GM12878 (cell line): ENCODE data around the gene UNC119. TPM values are rescaled to one million over a fixed set of nuclear protein-coding genes. Genes with fewer than 3 reads are reported as not detected.

Experiments
- ATAC-seq: fragments of 200-7000 bp; cut with Tn5 transposase; 3 replicates; pipeline ENCODE4 v1.9.1; 2020; ENCODE audit warnings: mild to moderate bottlenecking, moderate library complexity
- BruUV-seq: library from RNA; stranded (reverse); fragments of 400-500 nt; replicated peaks from 2 replicates; lab custom pipeline; 2021; lab: Mats Ljungman, UMichigan
- CTCF ChIA-PET: fragments of 300-600 bp; sonication (Branson Sonifier 250); formaldehyde crosslinking; extraction: SDS; loops from one replicate; lab custom pipeline; 2021; ENCODE audit warnings: inconsistent platforms; lab: Yijun Ruan, JAX
- POLR2A ChIA-PET: fragments of 350-600 bp; formaldehyde crosslinking; extraction: SDS; loops from one replicate; lab custom pipeline; 2021; ENCODE audit warnings: inconsistent platforms; lab: Charles Lee
- RAD21 ChIA-PET: fragments of 300-600 bp; sonication (Branson Sonifier 250); formaldehyde crosslinking; loops from one replicate; lab custom pipeline; 2023; ENCODE audit warnings: antibody characterized with exemption; ENCODE audit not compliant: unreplicated experiment; lab: Charles Lee
- SMC1A ChIA-PET: fragments of 300-600 bp; sonication (Branson Sonifier 250); formaldehyde crosslinking; loops from one replicate; lab custom pipeline; 2023; ENCODE audit not compliant: unreplicated experiment, uncharacterized antibody; lab: Charles Lee
- DNase-seq: peaks from one replicate; pipeline ENCODE4 v3.0.0-alpha.2; 2011; ENCODE audit warnings: low read depth, low spot score
- FAIRE-seq: peaks from 3 replicates; lab custom pipeline; 2011; peaks lifted over from hg19 to GRCh38; lab: Jason Lieb, UNC
- H2AFZ ChIP-seq: 2 replicates; pipeline ENCODE4 v1.6.0; 2011; ENCODE audit warnings: low read depth, low read length, control low read depth; ENCODE audit not compliant: control insufficient read depth
- H3K27ac ChIP-seq: 2 replicates; pipeline ENCODE4 v1.5.1; 2011; ENCODE audit warnings: control low read depth; ENCODE audit not compliant: control insufficient read depth, insufficient read depth
- H3K27me3 ChIP-seq, 2 experiments: replicated peaks in 1 of 2; 2 replicates each; pipeline versions ENCODE4 v1.6.0 to v1.6.1; 2011; ENCODE audit warnings: low read length in 1 of 2; ENCODE audit not compliant: control insufficient read depth in 2 of 2, insufficient read depth in 2 of 2
- H3K36me3 ChIP-seq, 2 experiments: 2 replicates each; pipeline ENCODE4 v1.5.1; 2011; ENCODE audit warnings: low read length in 1 of 2; ENCODE audit not compliant: control insufficient read depth in 2 of 2, insufficient read depth in 2 of 2
- H3K4me1 ChIP-seq: 2 replicates; pipeline ENCODE4 v1.6.1; 2011; ENCODE audit warnings: mild to moderate bottlenecking, low read length, moderate library complexity, mixed read lengths; ENCODE audit not compliant: control insufficient read depth, insufficient read depth
- H3K4me2 ChIP-seq: 2 replicates; pipeline ENCODE4 v1.6.0; 2011; ENCODE audit warnings: control low read depth; ENCODE audit not compliant: control insufficient read depth, insufficient read depth
- H3K4me3 ChIP-seq: fragments of 200-600 bp; sonication (generic); 2 replicates; pipeline ENCODE4 v1.5.1; 2016
- H3K79me2 ChIP-seq: 2 replicates; pipeline ENCODE4 v1.6.0; 2011; ENCODE audit warnings: low read length; ENCODE audit not compliant: control insufficient read depth, insufficient read depth
- H3K9ac ChIP-seq: 2 replicates; pipeline ENCODE4 v1.8.0; 2011; ENCODE audit warnings: low read length, control low read depth, mixed read lengths; ENCODE audit not compliant: control insufficient read depth, insufficient read depth
- H3K9me3 ChIP-seq: replicated peaks from 3 replicates; pipeline ENCODE4 v1.5.1; 2011; ENCODE audit warnings: mild to moderate bottlenecking, low read length; ENCODE audit not compliant: control insufficient read depth, insufficient read depth
- H4K20me1 ChIP-seq: 2 replicates; pipeline ENCODE4 v1.6.0; 2011; ENCODE audit not compliant: control insufficient read depth, insufficient read depth
- BRCA1 ChIP-seq: IDR thresholded peaks from 2 replicates; pipeline ENCODE4 v1.6.1; 2011; ENCODE audit warnings: low read depth, low read length, improper control_type of control experiment
- CTCF ChIP-seq, 3 experiments: IDR thresholded peaks in 2 of 3; conservative IDR thresholded peaks in 1 of 3; 2 replicates each; pipeline ENCODE4 v1.5.1; 2011; ENCODE audit warnings: low read depth in 3 of 3, low read length in 3 of 3, mild to moderate bottlenecking in 3 of 3, control low read depth in 2 of 3, moderate library complexity in 2 of 3, inconsistent platforms in 1 of 3, mixed read lengths in 1 of 3; ENCODE audit not compliant: control insufficient read depth in 2 of 3, insufficient read depth in 1 of 3; ENCODE audit errors: extremely low read depth in 1 of 3
- DPF2 ChIP-seq: fragments of 450-650 bp; IDR thresholded peaks from 2 replicates; pipeline ENCODE4 v1.6.1; 2017; ENCODE audit warnings: mild to moderate bottlenecking
- EED ChIP-seq: sonication (generic); IDR thresholded peaks from 2 replicates; pipeline ENCODE4 v1.6.1; 2016; ENCODE audit warnings: antibody characterized with exemption, low read depth
- ESRRA ChIP-seq: IDR thresholded peaks from 2 replicates; pipeline ENCODE4 v1.6.1; 2012; ENCODE audit warnings: mild to moderate bottlenecking, low read length, improper control_type of control experiment
- KLF5 ChIP-seq: fragments of 450-650 bp; IDR thresholded peaks from 2 replicates; pipeline ENCODE4 v1.6.1; 2014; ENCODE audit warnings: mild to moderate bottlenecking; ENCODE audit not compliant: partially characterized antibody
- LARP7 ChIP-seq: fragments of 450-650 bp; IDR thresholded peaks from 2 replicates; pipeline ENCODE4 v1.6.1; 2017; ENCODE audit warnings: mild to moderate bottlenecking
- MTA3 ChIP-seq: IDR thresholded peaks from 2 replicates; pipeline ENCODE4 v1.6.1; 2012; ENCODE audit warnings: low read length, inconsistent platforms, borderline replicate concordance
- MYC ChIP-seq: IDR thresholded peaks from 2 replicates; pipeline ENCODE4 v1.6.1; 2011; ENCODE audit warnings: mild to moderate bottlenecking, low read length, moderate library complexity, inconsistent platforms; ENCODE audit not compliant: insufficient read depth, insufficient replicate concordance, insufficient read length, severe bottlenecking
- NR2F1 ChIP-seq: fragments of 450-650 bp; conservative IDR thresholded peaks from 2 replicates; pipeline ENCODE4 v1.6.1; 2017; ENCODE audit warnings: mild to moderate bottlenecking
- RELA ChIP-seq: fragments of 450-650 bp; IDR thresholded peaks from 2 replicates; pipeline ENCODE4 v1.8.0; 2014; ENCODE audit warnings: borderline replicate concordance; ENCODE audit not compliant: partially characterized antibody
- SIN3A ChIP-seq: IDR thresholded peaks from 2 replicates; pipeline ENCODE4 v1.6.1; 2012; ENCODE audit warnings: low read depth, low read length, improper control_type of control experiment
- SIX5 ChIP-seq: IDR thresholded peaks from 2 replicates; pipeline ENCODE4 v1.6.1; 2011; ENCODE audit warnings: mild to moderate bottlenecking, low read depth, low read length, moderate library complexity; ENCODE audit not compliant: severe bottlenecking
- SMAD1 ChIP-seq: fragments of 450-650 bp; IDR thresholded peaks from 2 replicates; pipeline ENCODE4 v1.6.1; 2018; ENCODE audit warnings: mild to moderate bottlenecking, low read depth; ENCODE audit not compliant: partially characterized antibody
- STAT3 ChIP-seq: IDR thresholded peaks from 2 replicates; pipeline ENCODE4 v1.6.1; 2011; ENCODE audit warnings: low read depth, low read length, improper control_type of control experiment
- TCF12 ChIP-seq: IDR thresholded peaks from 2 replicates; pipeline ENCODE4 v1.6.1; 2011; ENCODE audit warnings: low read depth, mild to moderate bottlenecking, low read length
- TCF3 ChIP-seq: IDR thresholded peaks from 2 replicates; pipeline ENCODE4 v1.6.1; 2012; ENCODE audit warnings: low read depth, mild to moderate bottlenecking, low read length, borderline replicate concordance; ENCODE audit not compliant: insufficient read depth
- YY1 ChIP-seq: IDR thresholded peaks from 2 replicates; pipeline ENCODE4 v1.6.1; 2011; ENCODE audit warnings: low read depth, mild to moderate bottlenecking, low read length
- ZNF217 ChIP-seq: fragments of 450-650 bp; IDR thresholded peaks from 2 replicates; pipeline ENCODE4 v1.6.1; 2017; ENCODE audit warnings: antibody characterized with exemption, mild to moderate bottlenecking
- WGBS: methylation state at CpG from one replicate; pipeline ENCODE4 v1.1.6; 2016; ENCODE audit warnings: low lambda C conversion rate; ENCODE audit not compliant: insufficient replicate concordance, insufficient coverage; ENCODE audit errors: missing lambda C conversion rate; 5-methylcytosine and 5-hydroxymethylcytosine counted together
- in situ Hi-C: fragments of 300-500 bp; cut with MboI; formaldehyde crosslinking; loops from 9 replicates; pipeline ENCODE4 v1.14.3; 2018; ENCODE audit warnings: mixed read lengths
- intact Hi-C: fragments of 100-400 bp; cut with micrococcal nuclease; formaldehyde crosslinking; loops from one replicate; pipeline ENCODE4 v1.14.2; 2022; ENCODE audit not compliant: unreplicated experiment
- polyA plus RNA-seq, 11 experiments: library from polyadenylated mRNA; depleted of rRNA in 4 of 11; unstranded in 6 of 11; stranded (reverse) in 5 of 11; fragments of >200 nt; fragmentation: Nextera tagmentation in 4 of 11; fragmentation: Illumina TruSeq in 1 of 11; extraction: Ambion mirVana in 4 of 11; extraction: Trizol in 1 of 11; gene quantifications; 1 replicate in 1 of 11; 2 replicates in 10 of 11; pipeline versions ENCODE4 v1.2.1 to v1.2.3, GENCODE V29; 2011 to 2016; ENCODE audit warnings: inconsistent platforms in 2 of 11, missing spikeins in 2 of 11, low read depth in 1 of 11
- total RNA-seq, 4 experiments: library from RNA; depleted of rRNA in 3 of 4; stranded (reverse); fragments of >200 nt in 3 of 4; fragmentation: Illumina TruSeq in 1 of 4; extraction: Trizol in 1 of 4; gene quantifications; 2 replicates each; pipeline versions ENCODE4 v1.2.1 to v1.2.3, GENCODE V29; 2013 to 2021
- TF ChIP-seq, protein P1 (sequence below): fragments of 450-650 bp; IDR thresholded peaks from 2 replicates; pipeline ENCODE4 v1.6.1; 2017; ENCODE audit warnings: antibody characterized with exemption, mild to moderate bottlenecking, moderate library complexity

Gene UNC119
- total and polyA plus RNA-seq, 10 of the 15 experiments (the other 5 are each of a cell fraction or from before 2014, with no cell fraction given): 2.7 to 436 (median 57.8) TPM

DNA sequence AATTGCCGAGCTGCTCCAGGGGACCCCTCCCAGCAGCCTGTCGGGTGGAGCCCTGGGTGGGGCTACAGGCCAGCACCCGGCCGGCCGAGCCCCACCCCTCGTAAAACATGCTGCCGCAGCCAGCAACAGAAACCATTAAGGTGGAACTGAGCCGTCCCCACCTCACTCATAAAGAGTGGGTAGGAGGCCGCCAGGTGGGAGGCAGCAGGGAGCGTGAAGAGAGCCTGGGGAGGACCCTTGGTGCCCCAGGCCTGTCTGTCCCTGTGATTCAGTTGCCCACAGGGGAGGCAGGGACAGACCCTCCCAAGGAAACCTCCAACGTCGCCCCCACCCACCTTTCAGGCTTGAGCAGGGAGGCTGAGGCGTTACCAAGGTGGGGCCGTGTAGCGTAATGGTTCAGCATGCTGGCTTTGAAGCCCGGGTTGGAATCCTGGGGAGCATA lies 37.8 kb downstream of the UNC119 start (continued):
- TF ChIP-seq TCF3: no peak
- TF ChIP-seq, protein P1, sequence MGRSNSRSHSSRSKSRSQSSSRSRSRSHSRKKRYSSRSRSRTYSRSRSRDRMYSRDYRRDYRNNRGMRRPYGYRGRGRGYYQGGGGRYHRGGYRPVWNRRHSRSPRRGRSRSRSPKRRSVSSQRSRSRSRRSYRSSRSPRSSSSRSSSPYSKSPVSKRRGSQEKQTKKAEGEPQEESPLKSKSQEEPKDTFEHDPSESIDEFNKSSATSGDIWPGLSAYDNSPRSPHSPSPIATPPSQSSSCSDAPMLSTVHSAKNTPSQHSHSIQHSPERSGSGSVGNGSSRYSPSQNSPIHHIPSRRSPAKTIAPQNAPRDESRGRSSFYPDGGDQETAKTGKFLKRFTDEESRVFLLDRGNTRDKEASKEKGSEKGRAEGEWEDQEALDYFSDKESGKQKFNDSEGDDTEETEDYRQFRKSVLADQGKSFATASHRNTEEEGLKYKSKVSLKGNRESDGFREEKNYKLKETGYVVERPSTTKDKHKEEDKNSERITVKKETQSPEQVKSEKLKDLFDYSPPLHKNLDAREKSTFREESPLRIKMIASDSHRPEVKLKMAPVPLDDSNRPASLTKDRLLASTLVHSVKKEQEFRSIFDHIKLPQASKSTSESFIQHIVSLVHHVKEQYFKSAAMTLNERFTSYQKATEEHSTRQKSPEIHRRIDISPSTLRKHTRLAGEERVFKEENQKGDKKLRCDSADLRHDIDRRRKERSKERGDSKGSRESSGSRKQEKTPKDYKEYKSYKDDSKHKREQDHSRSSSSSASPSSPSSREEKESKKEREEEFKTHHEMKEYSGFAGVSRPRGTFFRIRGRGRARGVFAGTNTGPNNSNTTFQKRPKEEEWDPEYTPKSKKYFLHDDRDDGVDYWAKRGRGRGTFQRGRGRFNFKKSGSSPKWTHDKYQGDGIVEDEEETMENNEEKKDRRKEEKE: no peak
- TF ChIP-seq YY1: no peak
- no peak for TF ChIP-seq RELA
- no peak for TF ChIP-seq LARP7
- no peak for TF ChIP-seq MTA3
- TF ChIP-seq STAT3: no peak
- no peak for TF ChIP-seq SIN3A
- no peak for TF ChIP-seq DPF2
- TF ChIP-seq, all 136 proteins: peak for 0

DNA sequence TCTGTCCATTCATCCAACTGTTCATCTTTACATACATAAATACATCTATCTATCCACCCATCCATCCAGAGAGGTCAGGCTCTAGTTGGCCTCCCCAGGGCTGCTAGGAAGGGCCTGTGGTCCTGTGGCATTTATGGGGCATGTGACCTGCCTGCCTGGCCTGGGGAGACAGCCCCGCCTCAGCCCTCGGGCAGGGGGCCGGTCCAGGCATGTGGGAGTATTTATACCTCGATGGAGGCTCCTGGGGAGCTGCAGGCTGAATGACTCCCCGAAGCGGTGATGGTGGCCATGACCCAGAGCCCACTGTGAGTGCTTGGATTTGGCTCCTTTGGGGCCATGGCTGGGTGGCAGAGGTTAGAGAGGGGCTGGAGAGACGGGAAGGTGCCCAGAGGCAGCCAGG lies 38.9 kb downstream of the UNC119 start:
- no peak overlapping the region for H3K9ac ChIP-seq
- H4K20me1 ChIP-seq: no peaks in the 10 kb centered on the region
- in situ Hi-C loops: no loop called here
- no peaks in the 10 kb centered on the region for H3K79me2 ChIP-seq
- H3K27ac ChIP-seq: no peak overlapping the region
- no TSS peak for BruUV-seq
- intact Hi-C loops: no loop called here
- no peak for DNase-seq
- ATAC-seq: no peak
- no peaks in the 10 kb centered on the region for H3K27me3 ChIP-seq
- no peak overlapping the region for H3K4me3 ChIP-seq
- RAD21 ChIA-PET: no interaction called here
- no peak for FAIRE-seq
- POLR2A ChIA-PET: interaction anchor here (0.5 kb wide), 1 partner anchor 84 kb away, joined by 4 read pairs; no protein-coding TSS in a partner anchor
- H3K9me3 ChIP-seq: peaks cover 1% of the 10 kb centered on the region; the same call in 1 of the 3 replicates
- CTCF ChIA-PET: no interaction called here
- SMC1A ChIA-PET: no interaction called here
- 63% methylated on average over 7 of the region's 7 CpGs for WGBS
- H3K4me1 ChIP-seq: peaks cover 5% of the 10 kb centered on the region
- no peak overlapping the region for H2AFZ ChIP-seq
- H3K36me3 ChIP-seq: no peaks in the 10 kb centered on the region
- no peak overlapping the region for H3K4me2 ChIP-seq
- TF ChIP-seq ZNF217 (no peak), EED (no peak), ESRRA (no peak), MYC (no peak), TCF12 (no peak), SMAD1 (no peak), DPF2 (no peak), KLF5 (no peak), CTCF (IDR thresholded peaks at IDR 0.05 in 2 of 3, conservative IDR thresholded peaks at IDR 0.05 in 1 of 3; ENCODE audit: control insufficient read depth in 2 of 3, extremely low read depth in 1 of 3, insufficient read depth in 1 of 3, low read depth in 3 of 3, low read length in 3 of 3) (no peak), SIX5 (no peak), BRCA1 (no peak), NR2F1 (no peak)
